ENCODE measurements around the gene TAC3.
"Not testable (repeated sequence)": the region's sequence is repeated elsewhere in the genome, so short reads cannot be mapped to it uniquely, and the experiment has no call there.

The TAC3 gene

GRCh38 chr12:57016348-57016747 is at the start of gene TAC3:
TSS of gene TAC3 (minus strand) at chr12:57016529. CDS start at chr12:57015797, 732 bp downstream.
- DNase-seq = no peak

- DNase-seq = no peak
These were observed 47.8 kb upstream of the TAC3 start for GRCh38 chr12:57063991-57064685.

GRCh38 chr12:57058454-57058853 is 42.1 kb upstream of the TAC3 start:
- DNase-seq = no peak

GRCh38 chr12:57057067-57057751 is 40.9 kb upstream of the TAC3 start:
- DNase-seq = no peak

- DNase-seq = no peak
These were observed 39.5 kb upstream of the TAC3 start for GRCh38 chr12:57055824-57056223.

GRCh38 chr12:57053901-57054300 is 37.6 kb upstream of the TAC3 start:
- DNase-seq = not testable (repeated sequence)

GRCh38 chr12:57053146-57053545 is 36.8 kb upstream of the TAC3 start:
- DNase-seq = not testable (repeated sequence)

GRCh38 chr12:57051011-57051410 is 34.7 kb upstream of the TAC3 start:
- DNase-seq = no peak

- no peak for DNase-seq
These were observed 33.6 kb upstream of the TAC3 start, which contains the start of gene MYO1A for GRCh38 chr12:57049890-57050289. TSS of gene MYO1A (minus strand) at chr12:57050129. CDS start at chr12:57048323, 1,806 bp downstream.

- no peak for DNase-seq
These were observed 32.8 kb upstream of the TAC3 start for GRCh38 chr12:57049119-57049446.

GRCh38 chr12:57048423-57049118 is 32.2 kb upstream of the TAC3 start:
- DNase-seq = no peak

- no peak for DNase-seq
These were observed 31.7 kb upstream of the TAC3 start for GRCh38 chr12:57047981-57048380.

GRCh38 chr12:57046947-57047890 is 30.9 kb upstream of the TAC3 start:
- no peak for DNase-seq

GRCh38 chr12:57046086-57046791 is 29.9 kb upstream of the TAC3 start:
- no peak for DNase-seq

GRCh38 chr12:57044889-57045288 is 28.6 kb upstream of the TAC3 start:
- DNase-seq = no peak

- DNase-seq = no peak
These were observed 28.1 kb upstream of the TAC3 start for GRCh38 chr12:57044468-57044867.

- no peak for DNase-seq
These were observed 26.4 kb upstream of the TAC3 start for GRCh38 chr12:57042695-57043094.

GRCh38 chr12:57040750-57041149 is 24.4 kb upstream of the TAC3 start:
- no peak for DNase-seq

- no peak for DNase-seq
These were observed 23.9 kb upstream of the TAC3 start for GRCh38 chr12:57040211-57040610.

- no peak for DNase-seq
These were observed 22.9 kb upstream of the TAC3 start for GRCh38 chr12:57039016-57039798.

GRCh38 chr12:57037264-57037663 is 20.9 kb upstream of the TAC3 start:
- no peak for DNase-seq

All from NCI-H226 (cell line).